Keratinocyte (primary cell): ENCODE data around the gene GATAD2B. TPM values are rescaled to one million over a fixed set of nuclear protein-coding genes. Genes with fewer than 3 reads are reported as not detected.

Source experiments
- DNase-seq: peaks from one replicate; pipeline ENCODE4 v3.0.0-alpha.2; 2011; ENCODE audit warnings: low read depth, missing footprints, low spot score
- FAIRE-seq: peaks from 2 replicates; lab custom pipeline; 2011; peaks lifted over from hg19 to GRCh38; lab: Jason Lieb, UNC
- H2AFZ ChIP-seq: 2 replicates; pipeline ENCODE4 v1.6.0; 2012; ENCODE audit warnings: low read length, control low read depth, inconsistent platforms; ENCODE audit not compliant: control insufficient read depth
- H3K27ac ChIP-seq: 2 replicates; pipeline ENCODE4 v1.5.1; 2011; ENCODE audit warnings: low read length; ENCODE audit not compliant: control insufficient read depth, insufficient read depth
- H3K27me3 ChIP-seq: 3 replicates; pipeline ENCODE4 v1.6.0; 2011; ENCODE audit warnings: low read length; ENCODE audit not compliant: control insufficient read depth, insufficient read depth; ENCODE audit errors: extremely low read depth
- H3K36me3 ChIP-seq, 2 experiments: 2 replicates in 1 of 2; 3 replicates in 1 of 2; pipeline ENCODE4 v1.5.1; 2011; ENCODE audit warnings: low read length in 2 of 2, mild to moderate bottlenecking in 1 of 2; ENCODE audit not compliant: control insufficient read depth in 2 of 2, insufficient read depth in 2 of 2; ENCODE audit errors: extremely low read depth in 1 of 2
- H3K4me1 ChIP-seq: 3 replicates; pipeline ENCODE4 v1.5.1; 2011; ENCODE audit warnings: low read length; ENCODE audit not compliant: control insufficient read depth, insufficient read depth; ENCODE audit errors: extremely low read depth
- H3K4me2 ChIP-seq: 3 replicates; pipeline ENCODE4 v1.6.0; 2011; ENCODE audit warnings: low read depth, low read length; ENCODE audit not compliant: control insufficient read depth, insufficient read depth; ENCODE audit errors: extremely low read depth
- H3K4me3 ChIP-seq, 3 experiments: fragments of 200-600 bp in 1 of 3; sonication (generic) in 1 of 3; 2 replicates in 2 of 3; 3 replicates in 1 of 3; pipeline ENCODE4 v1.5.1; 2011 to 2016; ENCODE audit warnings: low read length in 3 of 3, mild to moderate bottlenecking in 3 of 3, control low read depth in 2 of 3, inconsistent platforms in 1 of 3, low read depth in 1 of 3, mixed read lengths in 1 of 3, mixed run types in 1 of 3, moderate library complexity in 1 of 3; ENCODE audit not compliant: control insufficient read depth in 2 of 3, insufficient read depth in 2 of 3; ENCODE audit errors: extremely low read depth in 1 of 3
- H3K79me2 ChIP-seq: 2 replicates; pipeline ENCODE4 v1.6.0; 2012; ENCODE audit warnings: low read length; ENCODE audit not compliant: control insufficient read depth, insufficient read depth
- H3K9ac ChIP-seq: 3 replicates; pipeline ENCODE4 v1.6.0; 2011; ENCODE audit warnings: low read length; ENCODE audit not compliant: control insufficient read depth, insufficient read depth; ENCODE audit errors: extremely low read depth
- H3K9me1 ChIP-seq: 3 replicates; pipeline ENCODE4 v1.6.0; 2011; ENCODE audit warnings: low read length; ENCODE audit not compliant: control insufficient read depth, insufficient read depth; ENCODE audit errors: extremely low read depth
- H3K9me3 ChIP-seq: 2 replicates; pipeline ENCODE4 v1.5.1; 2012; ENCODE audit warnings: low read depth, low read length; ENCODE audit not compliant: control insufficient read depth
- H4K20me1 ChIP-seq: 3 replicates; pipeline ENCODE4 v1.6.0; 2011; ENCODE audit warnings: low read length; ENCODE audit not compliant: control insufficient read depth, insufficient read depth; ENCODE audit errors: extremely low read depth
- EZH2 ChIP-seq: IDR thresholded peaks from one replicate; pipeline ENCODE4 v1.6.1; 2012; ENCODE audit warnings: inconsistent platforms, mild to moderate bottlenecking, low read length, moderate library complexity
- dilution Hi-C: fragments of 300-500 bp; cut with MboI; formaldehyde crosslinking; loops from one replicate; pipeline ENCODE4 v1.7.0; 2020; ENCODE audit warnings: low sequenced_read_pairs; ENCODE audit not compliant: extremely low pct_ligation_motif_present
- polyA plus RNA-seq, 5 experiments: library from polyadenylated mRNA; depleted of rRNA in 3 of 5; stranded (reverse) in 3 of 5; stranded (forward) in 1 of 5; unstranded in 1 of 5; fragments of >200 nt; gene quantifications; 1 replicate in 1 of 5; 2 replicates in 3 of 5; 3 replicates in 1 of 5; pipeline versions ENCODE4 v1.2.1 to v1.2.3, GENCODE V29; 2011 to 2012; ENCODE audit warnings: missing spikeins in 2 of 5, low read depth in 1 of 5, low replicate concordance in 1 of 5
- TF ChIP-seq, protein P1 (sequence below), 3 experiments: IDR thresholded peaks in 1 of 3; conservative IDR thresholded peaks in 1 of 3; optimal IDR thresholded peaks in 1 of 3; 2 replicates in 2 of 3; 3 replicates in 1 of 3; pipeline versions ENCODE3 to v1.5.1; 2011; ENCODE audit warnings: low read length in 3 of 3, mild to moderate bottlenecking in 3 of 3, moderate library complexity in 2 of 3, control low read depth in 1 of 3, inconsistent platforms in 1 of 3; ENCODE audit not compliant: insufficient read depth in 2 of 3; ENCODE audit errors: extremely low read depth in 1 of 3

The GATAD2B gene
- polyA plus RNA-seq, 1 donor (not counting 4 experiments of a cell fraction or from before 2014, with no cell fraction given), result 6.1 TPM

GRCh38 chr1:153789478-153790034 is 133.2 kb downstream of the GATAD2B start:
- Histone ChIP-seq H3K4me3 (no peak overlapping the region), H3K4me2 (no peak overlapping the region), H3K9ac (no peak overlapping the region), H3K27me3 (peaks cover 5% of the 10 kb centered on the region), H3K36me3 (no peaks in the 10 kb centered on the region), H3K9me1 (no peaks in the 10 kb centered on the region), H3K27ac (no peak overlapping the region), H3K9me3 (no peaks in the 10 kb centered on the region), H4K20me1 (no peaks in the 10 kb centered on the region), H3K4me1 (peaks cover 4% of the 10 kb centered on the region), H2AFZ (no peak overlapping the region), H3K79me2 (no peaks in the 10 kb centered on the region)
- FAIRE-seq, result no peak
- dilution Hi-C loops, result no loop called here
- DNase-seq, result no peak
- TF ChIP-seq, protein P1, sequence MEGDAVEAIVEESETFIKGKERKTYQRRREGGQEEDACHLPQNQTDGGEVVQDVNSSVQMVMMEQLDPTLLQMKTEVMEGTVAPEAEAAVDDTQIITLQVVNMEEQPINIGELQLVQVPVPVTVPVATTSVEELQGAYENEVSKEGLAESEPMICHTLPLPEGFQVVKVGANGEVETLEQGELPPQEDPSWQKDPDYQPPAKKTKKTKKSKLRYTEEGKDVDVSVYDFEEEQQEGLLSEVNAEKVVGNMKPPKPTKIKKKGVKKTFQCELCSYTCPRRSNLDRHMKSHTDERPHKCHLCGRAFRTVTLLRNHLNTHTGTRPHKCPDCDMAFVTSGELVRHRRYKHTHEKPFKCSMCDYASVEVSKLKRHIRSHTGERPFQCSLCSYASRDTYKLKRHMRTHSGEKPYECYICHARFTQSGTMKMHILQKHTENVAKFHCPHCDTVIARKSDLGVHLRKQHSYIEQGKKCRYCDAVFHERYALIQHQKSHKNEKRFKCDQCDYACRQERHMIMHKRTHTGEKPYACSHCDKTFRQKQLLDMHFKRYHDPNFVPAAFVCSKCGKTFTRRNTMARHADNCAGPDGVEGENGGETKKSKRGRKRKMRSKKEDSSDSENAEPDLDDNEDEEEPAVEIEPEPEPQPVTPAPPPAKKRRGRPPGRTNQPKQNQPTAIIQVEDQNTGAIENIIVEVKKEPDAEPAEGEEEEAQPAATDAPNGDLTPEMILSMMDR (optimal IDR thresholded peaks at IDR 0.05 in 1 of 3, IDR thresholded peaks at IDR 0.05 in 1 of 3, conservative IDR thresholded peaks at IDR 0.05 in 1 of 3; ENCODE audit: extremely low read depth in 1 of 3, insufficient read depth in 2 of 3, low read length in 3 of 3), result no peak
- no peak for TF ChIP-seq EZH2

- FAIRE-seq, result no peak
- H3K4me3 ChIP-seq, result no peak overlapping the region
Measured at GRCh38 chr1:153786038-153786790, 136.6 kb downstream of the GATAD2B start.

More at GRCh38 chr1:153786038-153786790, 136.6 kb downstream of the GATAD2B start:
- no peak overlapping the region for H3K9ac ChIP-seq
- no peak overlapping the region for H3K27ac ChIP-seq
- H3K27me3 ChIP-seq, result peaks cover 5% of the 10 kb centered on the region
- no peak overlapping the region for H3K4me2 ChIP-seq
- no peaks in the 10 kb centered on the region for H3K79me2 ChIP-seq
- DNase-seq, result no peak
- no peaks in the 10 kb centered on the region for H3K9me3 ChIP-seq
- TF ChIP-seq EZH2, result no peak
- TF ChIP-seq, protein P1 (optimal IDR thresholded peaks at IDR 0.05 in 1 of 3, IDR thresholded peaks at IDR 0.05 in 1 of 3, conservative IDR thresholded peaks at IDR 0.05 in 1 of 3; ENCODE audit: extremely low read depth in 1 of 3, insufficient read depth in 2 of 3, low read length in 3 of 3), result no peak
- dilution Hi-C loops, result no loop called here
- peaks cover 10% of the 10 kb centered on the region for H3K4me1 ChIP-seq
- H3K36me3 ChIP-seq, result no peaks in the 10 kb centered on the region
- H3K9me1 ChIP-seq, result no peaks in the 10 kb centered on the region
- H4K20me1 ChIP-seq, result no peaks in the 10 kb centered on the region
- H2AFZ ChIP-seq, result no peak overlapping the region
